LNCaP clone FGC (cell line): ENCODE results near the gene MCM9.

ENCODE experiments used
- DNase-seq: peaks from one replicate; pipeline ENCODE4 v3.0.0-alpha.2; 2011; ENCODE audit warnings: low read depth
- H3K4me3 ChIP-seq: 2 replicates; pipeline ENCODE4 v1.5.1; 2011; ENCODE audit warnings: mild to moderate bottlenecking, low read depth, low read length, control low read depth
- TF ChIP-seq, protein P1 (sequence below): IDR thresholded peaks from 2 replicates; pipeline ENCODE4 v1.5.1; 2012; ENCODE audit warnings: mild to moderate bottlenecking; ENCODE audit not compliant: control insufficient read depth, insufficient read depth; ENCODE audit errors: extremely low read depth

Gene MCM9

DNA sequence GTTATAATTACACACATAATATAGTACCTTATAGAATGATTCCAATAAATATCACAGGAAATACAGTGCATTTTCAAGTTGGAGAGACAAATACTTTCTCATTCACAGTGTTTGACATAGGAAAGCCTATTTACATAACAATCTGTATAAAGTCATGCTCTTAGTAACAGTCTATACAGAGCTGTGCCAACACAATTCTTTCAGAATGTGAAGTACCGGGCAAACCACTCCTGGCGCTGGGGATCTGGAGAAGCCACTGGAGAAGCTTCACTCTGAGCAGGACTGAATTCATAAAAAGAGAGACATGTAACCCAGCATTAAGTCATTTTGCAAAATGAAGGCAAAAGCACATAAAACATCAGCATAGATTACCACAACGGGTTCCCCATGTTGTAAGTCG, 24.9 kb upstream of the MCM9 start:
- TF ChIP-seq, protein P1, sequence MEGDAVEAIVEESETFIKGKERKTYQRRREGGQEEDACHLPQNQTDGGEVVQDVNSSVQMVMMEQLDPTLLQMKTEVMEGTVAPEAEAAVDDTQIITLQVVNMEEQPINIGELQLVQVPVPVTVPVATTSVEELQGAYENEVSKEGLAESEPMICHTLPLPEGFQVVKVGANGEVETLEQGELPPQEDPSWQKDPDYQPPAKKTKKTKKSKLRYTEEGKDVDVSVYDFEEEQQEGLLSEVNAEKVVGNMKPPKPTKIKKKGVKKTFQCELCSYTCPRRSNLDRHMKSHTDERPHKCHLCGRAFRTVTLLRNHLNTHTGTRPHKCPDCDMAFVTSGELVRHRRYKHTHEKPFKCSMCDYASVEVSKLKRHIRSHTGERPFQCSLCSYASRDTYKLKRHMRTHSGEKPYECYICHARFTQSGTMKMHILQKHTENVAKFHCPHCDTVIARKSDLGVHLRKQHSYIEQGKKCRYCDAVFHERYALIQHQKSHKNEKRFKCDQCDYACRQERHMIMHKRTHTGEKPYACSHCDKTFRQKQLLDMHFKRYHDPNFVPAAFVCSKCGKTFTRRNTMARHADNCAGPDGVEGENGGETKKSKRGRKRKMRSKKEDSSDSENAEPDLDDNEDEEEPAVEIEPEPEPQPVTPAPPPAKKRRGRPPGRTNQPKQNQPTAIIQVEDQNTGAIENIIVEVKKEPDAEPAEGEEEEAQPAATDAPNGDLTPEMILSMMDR: no peak
- no peak for DNase-seq

DNA sequence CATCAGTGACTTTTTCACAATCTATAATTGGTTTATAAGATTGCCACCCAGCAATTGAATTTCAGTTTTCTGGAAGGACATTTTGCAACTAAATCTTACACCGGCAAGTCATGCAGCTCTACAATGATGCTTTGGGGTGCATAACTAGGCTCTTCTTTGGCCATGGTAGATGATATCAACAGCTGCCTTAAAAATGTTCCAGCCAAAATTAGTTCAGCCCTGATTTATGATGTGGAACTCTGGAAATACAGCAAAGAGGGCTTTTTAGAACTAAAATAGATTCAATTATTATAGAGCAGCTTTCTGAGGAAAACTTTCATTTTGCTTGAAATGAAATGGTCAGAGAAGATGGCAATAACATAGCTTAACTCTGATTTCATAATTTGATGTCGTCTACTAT, 18.4 kb upstream of the MCM9 start:
- TF ChIP-seq, protein P1: no peak
- DNase-seq: no peak
- H3K4me3 ChIP-seq: no peak overlapping the region

More for the DNA sequence above, 24.9 kb upstream of the MCM9 start:
- no peak overlapping the region for H3K4me3 ChIP-seq

DNA sequence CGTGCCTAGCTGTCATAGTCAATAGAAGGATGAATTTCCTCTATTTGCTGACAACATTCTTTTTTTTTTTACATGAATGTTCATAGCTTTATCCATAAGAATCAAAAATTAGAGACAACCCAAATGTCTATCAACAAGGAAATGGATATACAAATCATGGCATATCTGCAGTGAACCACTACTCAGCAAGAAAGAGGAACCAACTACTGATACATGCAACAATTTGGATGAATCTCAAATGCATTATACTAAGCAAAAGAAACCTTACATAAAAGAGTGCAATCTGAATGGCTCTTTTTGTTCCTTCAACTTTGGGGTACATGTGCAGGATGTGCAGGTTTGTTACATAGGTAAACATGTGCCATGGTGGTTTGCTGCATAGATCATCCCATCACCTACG, 17.7 kb upstream of the MCM9 start:
- no peak for DNase-seq
- H3K4me3 ChIP-seq: no peak overlapping the region
- TF ChIP-seq, protein P1: no peak

DNA sequence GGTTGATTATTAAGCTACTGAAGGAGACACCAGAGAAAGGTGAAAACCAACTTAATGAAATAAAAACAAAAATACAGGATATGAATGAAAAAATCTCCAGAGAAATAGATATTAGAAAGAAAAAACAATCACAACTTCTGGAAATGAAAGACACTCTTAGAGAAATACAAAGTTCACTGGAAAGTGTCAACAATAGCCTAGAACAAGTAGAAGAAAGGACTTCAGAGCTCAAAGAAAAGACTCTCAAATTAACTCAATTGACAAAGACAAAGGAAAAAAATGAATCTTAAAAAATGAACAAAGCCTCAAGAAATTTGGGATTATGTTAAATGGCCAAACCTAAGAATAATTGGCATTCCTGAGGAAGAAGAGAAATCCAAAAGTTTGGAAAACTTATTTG, 10.3 kb upstream of the MCM9 start:
- TF ChIP-seq, protein P1: no peak
- DNase-seq: no peak
- H3K4me3 ChIP-seq: no peak overlapping the region

DNA sequence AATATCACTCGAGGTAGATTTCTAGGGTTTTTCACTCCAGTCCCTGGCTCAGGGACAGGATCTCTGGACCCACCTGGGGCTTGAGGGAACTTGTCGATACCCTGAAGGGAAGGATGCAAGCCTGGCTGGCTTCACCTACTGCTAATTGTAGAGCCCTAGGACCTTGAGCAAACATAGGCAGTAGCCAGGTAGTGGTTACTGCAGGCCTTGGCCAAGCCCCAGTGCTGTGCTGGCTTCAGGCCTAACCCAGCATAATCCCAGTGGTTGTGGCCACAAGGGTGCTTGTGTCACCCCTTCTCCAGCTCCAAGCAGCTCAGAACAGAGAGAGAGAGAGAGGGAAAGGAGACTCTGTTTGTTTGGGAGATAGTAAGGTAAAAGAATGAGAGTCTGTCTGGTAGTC, 5.8 kb upstream of the MCM9 start:
- DNase-seq: no peak
- no peak overlapping the region for H3K4me3 ChIP-seq

DNA sequence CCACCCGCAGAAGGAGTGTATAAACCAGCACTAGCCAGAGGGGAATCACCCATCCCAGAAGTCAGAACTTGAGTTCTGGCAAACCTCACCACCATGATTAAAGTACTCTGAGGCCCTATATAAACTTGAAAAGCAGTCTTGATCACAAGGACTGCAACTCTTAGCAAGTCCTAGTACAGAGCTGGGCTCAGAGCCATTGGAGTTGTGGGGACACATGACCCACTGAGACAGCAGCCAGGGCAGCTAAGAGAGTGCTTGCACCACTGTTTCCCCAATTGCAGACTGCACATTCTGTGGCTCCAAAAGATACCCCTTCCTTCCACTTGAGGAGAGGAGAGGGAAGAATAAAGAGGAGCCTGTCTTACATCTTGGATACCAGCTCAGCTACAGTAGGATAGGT, 4.7 kb upstream of the MCM9 start:
- H3K4me3 ChIP-seq: no peak overlapping the region
- TF ChIP-seq, protein P1: no peak
- no peak for DNase-seq

More for the DNA sequence above, 5.8 kb upstream of the MCM9 start:
- TF ChIP-seq, protein P1: no peak

DNA sequence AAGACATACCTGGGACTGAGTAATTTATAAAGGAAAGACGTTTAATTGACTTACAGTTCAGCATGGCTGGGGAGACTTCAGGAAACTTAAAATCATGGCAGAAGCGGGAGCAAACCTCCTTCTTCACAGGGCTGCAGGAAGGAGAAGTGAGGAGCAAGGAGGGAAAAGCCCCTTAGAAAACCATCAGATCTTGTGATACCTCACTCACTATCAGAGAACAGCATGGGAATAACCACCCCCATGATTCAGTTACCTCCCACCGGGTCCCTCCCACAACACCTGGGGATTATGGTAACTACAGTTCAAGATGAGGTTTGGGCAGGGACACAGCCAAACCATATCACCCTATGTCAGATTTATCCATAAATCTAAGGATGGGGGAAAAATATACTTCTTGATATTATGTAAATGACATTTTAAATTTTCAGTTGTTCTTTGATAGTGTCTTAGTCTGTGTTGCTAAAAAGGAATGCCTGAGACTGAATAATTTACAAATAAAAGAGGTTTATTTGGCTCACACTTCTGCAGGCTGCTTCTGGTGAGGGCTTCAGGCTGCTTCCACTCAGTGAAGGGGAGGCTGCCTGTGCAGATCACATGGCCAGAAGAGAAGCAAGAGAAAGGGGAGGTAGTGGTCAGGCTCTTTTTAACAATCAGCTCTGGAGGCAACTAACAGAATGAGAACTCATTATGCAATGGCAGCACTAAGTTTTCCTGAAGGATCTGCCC, 1.2 kb upstream of the MCM9 start:
- DNase-seq: no peak

More for the DNA sequence above, 1.2 kb upstream of the MCM9 start:
- TF ChIP-seq, protein P1: no peak
- no peak overlapping the region for H3K4me3 ChIP-seq
